Mucosa of rectum (tissue), 2 donors: Measurements from ENCODE around the gene MEP1A.
"Not testable (repeated sequence)": the region's sequence is repeated elsewhere in the genome, so short reads cannot be mapped to it uniquely, and the experiment has no call there.

Experiments
- H3K27ac ChIP-seq, 2 donors: one replicate each; pipeline ENCODE4 v1.7.0; 2013; ENCODE audit warnings: inconsistent platforms in 2 of 2, low read depth in 2 of 2, low read length in 2 of 2
- H3K27me3 ChIP-seq, 2 donors: one replicate each; pipeline ENCODE4 v1.7.0; 2013; ENCODE audit warnings: low read length in 2 of 2; ENCODE audit not compliant: control insufficient read depth in 2 of 2, insufficient read depth in 2 of 2
- H3K36me3 ChIP-seq, 2 donors: one replicate each; pipeline ENCODE4 v1.7.0; 2013; ENCODE audit warnings: low read length in 2 of 2; ENCODE audit not compliant: control insufficient read depth in 2 of 2, insufficient read depth in 2 of 2
- H3K4me1 ChIP-seq, 2 donors: one replicate each; pipeline ENCODE4 v1.7.0; 2013; ENCODE audit warnings: low read length in 2 of 2, mild to moderate bottlenecking in 1 of 2; ENCODE audit not compliant: control insufficient read depth in 2 of 2, insufficient read depth in 2 of 2
- H3K4me3 ChIP-seq, 2 donors: one replicate each; pipeline ENCODE4 v1.7.0; 2013; ENCODE audit warnings: low read length in 2 of 2
- H3K9ac ChIP-seq, 2 donors: one replicate each; pipeline ENCODE4 v1.7.0; 2013; ENCODE audit warnings: low read length in 2 of 2, low read depth in 1 of 2, mild to moderate bottlenecking in 1 of 2
- H3K9me3 ChIP-seq, 2 donors: one replicate each; pipeline ENCODE4 v1.7.0; 2013; ENCODE audit warnings: low read length in 2 of 2; ENCODE audit not compliant: control insufficient read depth in 2 of 2
- donor health status: healthy.
- donor health status: Normal muscosa, but diverticular disease.

Gene MEP1A

DNA sequence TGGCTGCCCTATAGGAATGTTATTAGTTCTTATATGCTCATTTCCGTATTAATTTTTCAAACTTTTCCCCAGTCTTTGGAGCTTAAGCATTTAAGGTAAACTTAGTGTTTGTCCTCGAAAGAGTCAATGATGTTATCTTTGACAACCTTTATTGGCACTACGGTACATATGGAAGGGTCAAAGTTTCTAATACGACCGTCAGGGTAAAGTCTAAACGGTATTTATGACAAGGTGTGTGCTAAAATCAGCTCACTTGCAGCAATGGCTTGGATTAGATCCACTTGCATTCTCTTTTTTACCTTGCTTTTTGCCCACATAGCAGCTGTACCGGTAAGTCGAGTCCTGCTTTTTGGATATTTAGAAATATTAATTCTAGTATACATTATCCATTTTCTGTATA lies at the start of gene MEP1A:
TSS of gene MEP1A (plus strand) at position 252 of the 400 bp plus-strand sequence. CDS start at position 262, 10 bp downstream.
- Histone ChIP-seq H3K27ac (peak within 1 kb of the TSS in 1 of 2 donors; percentile 6), H3K9ac (no peak within 1 kb of the TSS), H3K4me3 (peak within 1 kb of the TSS; percentile 51 to 70), H3K36me3 (no peaks in the 10 kb centered on the region), H3K9me3 (no peaks in the 10 kb centered on the region), H3K4me1 (peaks cover 25 to 27% of the 10 kb centered on the region in 2 donors), H3K27me3 (no peaks in the 10 kb centered on the region)

DNA sequence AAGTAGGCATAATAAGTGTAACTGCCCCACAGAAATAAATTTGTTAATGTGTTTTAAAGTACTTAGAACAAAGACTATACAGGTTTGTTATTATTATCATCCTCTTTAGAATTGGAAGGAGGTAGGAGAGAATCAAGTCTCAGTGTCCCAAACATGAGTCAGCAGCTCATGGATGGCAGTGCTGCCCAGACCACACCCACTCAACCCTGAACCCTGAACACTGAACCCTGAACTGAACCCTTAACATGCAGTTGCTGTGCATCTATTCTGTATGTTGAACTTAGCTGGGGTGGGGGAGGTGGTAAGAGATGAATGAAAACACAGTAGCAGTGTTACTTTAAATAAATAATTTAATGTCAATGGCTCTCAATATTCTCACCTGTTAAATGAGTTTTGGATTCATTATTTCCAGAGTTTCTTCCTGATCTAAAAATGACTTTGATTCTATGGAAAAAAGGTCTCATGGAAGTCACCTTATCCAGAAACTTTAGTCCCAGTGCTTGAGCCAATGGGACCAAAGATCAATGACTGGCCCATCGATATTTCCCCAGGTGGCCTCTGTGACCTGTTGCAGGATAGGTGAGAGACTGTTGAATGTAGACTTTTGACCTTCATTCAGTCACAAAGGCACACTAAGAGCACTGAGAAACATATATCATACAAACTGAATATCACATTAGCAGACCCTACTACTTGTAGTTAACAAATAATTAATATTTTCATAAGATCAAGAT lies 49.6 kb upstream of the MEP1A start:
- Histone ChIP-seq H3K27ac (no peak overlapping the region), H3K9ac (no peak overlapping the region), H3K9me3 (no peaks in the 10 kb centered on the region), H3K27me3 (no peaks in the 10 kb centered on the region), H3K4me1 (no peaks in the 10 kb centered on the region), H3K4me3 (no peak overlapping the region), H3K36me3 (no peaks in the 10 kb centered on the region)

- not testable (repeated sequence) for H3K36me3 ChIP-seq, H3K9ac ChIP-seq, H3K4me1 ChIP-seq, H3K4me3 ChIP-seq, H3K27me3 ChIP-seq, H3K9me3 ChIP-seq, H3K27ac ChIP-seq
Measured at GRCh38 chr6:46744159-46744725, 48.9 kb upstream of the MEP1A start.

DNA sequence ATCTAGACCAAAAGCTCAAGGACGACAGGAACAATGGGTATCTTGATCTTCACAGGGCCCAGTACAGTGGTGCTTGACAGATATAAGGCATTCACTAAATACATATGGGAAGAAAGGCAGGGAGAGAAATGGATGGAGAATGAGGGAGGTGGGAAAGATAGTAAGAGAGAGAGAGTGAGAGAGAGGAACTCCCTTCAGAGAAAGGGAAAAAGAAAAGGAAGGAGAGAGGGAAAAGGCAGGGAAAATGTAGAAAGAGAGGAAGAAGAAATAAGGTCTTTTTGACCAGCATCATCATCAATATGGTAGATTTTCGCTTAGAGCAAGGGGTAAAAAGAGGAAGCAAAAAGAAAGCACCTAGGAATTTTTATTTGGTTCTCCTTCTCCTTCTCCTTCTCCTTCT lies 47.2 kb upstream of the MEP1A start:
- H3K9ac ChIP-seq, result no peak overlapping the region
- no peak overlapping the region for H3K4me3 ChIP-seq
- no peaks in the 10 kb centered on the region for H3K27me3 ChIP-seq
- H3K4me1 ChIP-seq, result no peaks in the 10 kb centered on the region
- no peaks in the 10 kb centered on the region for H3K9me3 ChIP-seq
- no peaks in the 10 kb centered on the region for H3K36me3 ChIP-seq
- H3K27ac ChIP-seq, result no peak overlapping the region

DNA sequence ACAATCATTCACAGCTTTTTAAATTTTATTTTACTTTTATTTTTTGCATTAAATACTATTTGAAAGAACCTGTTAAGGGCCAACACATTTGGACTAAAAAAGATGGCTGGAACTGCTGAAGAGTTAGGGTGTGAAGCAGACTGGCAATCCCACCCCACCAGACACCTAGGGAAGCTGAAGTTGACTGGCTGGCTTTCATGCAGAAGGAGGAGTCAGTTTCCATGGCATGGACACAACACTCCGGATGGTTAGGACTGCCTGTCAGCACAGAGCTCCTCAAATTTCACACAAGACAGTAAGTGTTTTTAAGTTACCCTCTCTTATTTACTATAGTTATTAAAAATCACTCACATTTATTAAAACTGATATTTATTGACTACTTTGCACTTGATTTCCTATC lies 46.5 kb upstream of the MEP1A start, which contains the start of gene ANKRD66:
TSS of gene ANKRD66 (plus strand) at position 238 of the 400 bp plus-strand sequence. CDS start 5,016 bp downstream, outside the sequence.
- Histone ChIP-seq H3K4me1 (no peaks in the 10 kb centered on the region), H3K27me3 (no peaks in the 10 kb centered on the region), H3K27ac (no peak within 1 kb of the TSS), H3K9ac (no peak within 1 kb of the TSS), H3K9me3 (no peaks in the 10 kb centered on the region), H3K36me3 (no peaks in the 10 kb centered on the region), H3K4me3 (no peak within 1 kb of the TSS)

- no peaks in the 10 kb centered on the region for H3K4me1 ChIP-seq
- H3K36me3 ChIP-seq, result no peaks in the 10 kb centered on the region
- no peaks in the 10 kb centered on the region for H3K27me3 ChIP-seq
- no peak overlapping the region for H3K4me3 ChIP-seq
- H3K9me3 ChIP-seq, result no peaks in the 10 kb centered on the region
- no peak overlapping the region for H3K9ac ChIP-seq
- no peak overlapping the region for H3K27ac ChIP-seq
Measured at GRCh38 chr6:46748940-46749503, 44.2 kb upstream of the MEP1A start.

GRCh38 chr6:46749731-46750130 lies 43.5 kb upstream of the MEP1A start:
- Histone ChIP-seq H3K9me3 (no peaks in the 10 kb centered on the region), H3K4me3 (no peak overlapping the region), H3K4me1 (no peaks in the 10 kb centered on the region), H3K36me3 (no peaks in the 10 kb centered on the region), H3K27me3 (no peaks in the 10 kb centered on the region), H3K27ac (no peak overlapping the region), H3K9ac (no peak overlapping the region)

GRCh38 chr6:46751658-46752057 lies 41.5 kb upstream of the MEP1A start:
- Histone ChIP-seq H3K4me1 (no peaks in the 10 kb centered on the region), H3K9me3 (no peaks in the 10 kb centered on the region), H3K4me3 (no peak overlapping the region), H3K36me3 (no peaks in the 10 kb centered on the region), H3K27ac (no peak overlapping the region), H3K27me3 (no peaks in the 10 kb centered on the region), H3K9ac (no peak overlapping the region)

DNA sequence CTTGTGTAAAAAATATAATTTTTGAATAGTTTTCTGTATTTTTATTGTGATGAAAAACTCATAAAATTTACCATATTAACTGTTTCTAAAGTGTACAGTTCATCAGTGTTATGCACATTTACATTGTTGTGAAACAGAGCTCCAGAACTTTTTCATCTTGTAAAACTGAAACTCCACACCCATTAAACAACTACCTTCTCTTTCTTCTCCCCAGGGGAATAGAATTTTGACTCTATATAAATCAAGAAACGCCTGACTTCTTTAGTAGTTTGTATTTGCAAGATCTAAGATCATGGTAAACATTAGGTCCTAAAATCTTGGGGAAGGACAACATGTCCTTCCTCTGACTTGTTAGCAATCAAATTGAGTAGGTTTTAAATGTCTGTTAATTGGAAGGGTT lies 37.3 kb upstream of the MEP1A start:
- no peaks in the 10 kb centered on the region for H3K36me3 ChIP-seq
- H3K27me3 ChIP-seq, result no peaks in the 10 kb centered on the region
- H3K9me3 ChIP-seq, result no peaks in the 10 kb centered on the region
- no peak overlapping the region for H3K9ac ChIP-seq
- no peak overlapping the region for H3K27ac ChIP-seq
- no peak overlapping the region for H3K4me3 ChIP-seq
- no peaks in the 10 kb centered on the region for H3K4me1 ChIP-seq

DNA sequence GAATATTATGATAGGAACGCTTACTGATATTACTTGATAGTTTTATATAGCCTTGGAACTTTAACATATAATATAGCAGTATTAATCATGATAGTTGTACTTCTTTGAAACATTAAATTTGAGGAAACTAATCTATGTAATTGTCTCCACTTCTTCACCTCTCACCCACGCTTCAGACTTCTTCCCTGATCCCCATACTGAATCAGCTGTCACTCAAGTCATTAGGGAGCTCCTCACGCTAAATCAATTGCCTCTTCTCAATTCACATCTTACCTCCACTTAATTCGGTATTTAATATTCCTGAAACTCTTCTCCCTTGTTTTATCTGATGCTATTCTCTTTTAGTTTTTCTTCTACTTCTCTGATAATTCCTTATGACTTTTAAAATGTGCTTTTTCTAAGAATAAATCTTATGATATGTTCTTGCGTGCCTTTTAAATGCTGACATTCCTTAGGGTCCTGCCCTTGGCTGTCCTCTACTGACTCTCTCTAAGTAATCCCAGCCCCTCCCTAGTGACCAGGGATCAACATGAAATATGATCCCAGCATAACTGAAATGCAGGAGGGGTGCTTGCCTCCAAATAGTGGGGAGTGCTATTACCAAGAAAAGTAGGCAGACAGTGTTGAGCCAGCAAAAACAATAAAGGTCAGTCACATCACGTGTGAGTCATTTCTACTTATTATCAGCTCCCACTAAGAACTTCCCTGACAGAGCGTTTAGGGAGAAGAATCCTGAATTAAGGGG lies 36.5 kb upstream of the MEP1A start:
- no peak overlapping the region for H3K27ac ChIP-seq
- H3K27me3 ChIP-seq, result no peaks in the 10 kb centered on the region
- no peaks in the 10 kb centered on the region for H3K4me1 ChIP-seq
- H3K4me3 ChIP-seq, result no peak overlapping the region
- H3K36me3 ChIP-seq, result no peaks in the 10 kb centered on the region
- H3K9me3 ChIP-seq, result no peaks in the 10 kb centered on the region
- H3K9ac ChIP-seq, result no peak overlapping the region
